Measurements from ENCODE around the gene RPL38.

- TF ChIP-seq, protein P1, sequence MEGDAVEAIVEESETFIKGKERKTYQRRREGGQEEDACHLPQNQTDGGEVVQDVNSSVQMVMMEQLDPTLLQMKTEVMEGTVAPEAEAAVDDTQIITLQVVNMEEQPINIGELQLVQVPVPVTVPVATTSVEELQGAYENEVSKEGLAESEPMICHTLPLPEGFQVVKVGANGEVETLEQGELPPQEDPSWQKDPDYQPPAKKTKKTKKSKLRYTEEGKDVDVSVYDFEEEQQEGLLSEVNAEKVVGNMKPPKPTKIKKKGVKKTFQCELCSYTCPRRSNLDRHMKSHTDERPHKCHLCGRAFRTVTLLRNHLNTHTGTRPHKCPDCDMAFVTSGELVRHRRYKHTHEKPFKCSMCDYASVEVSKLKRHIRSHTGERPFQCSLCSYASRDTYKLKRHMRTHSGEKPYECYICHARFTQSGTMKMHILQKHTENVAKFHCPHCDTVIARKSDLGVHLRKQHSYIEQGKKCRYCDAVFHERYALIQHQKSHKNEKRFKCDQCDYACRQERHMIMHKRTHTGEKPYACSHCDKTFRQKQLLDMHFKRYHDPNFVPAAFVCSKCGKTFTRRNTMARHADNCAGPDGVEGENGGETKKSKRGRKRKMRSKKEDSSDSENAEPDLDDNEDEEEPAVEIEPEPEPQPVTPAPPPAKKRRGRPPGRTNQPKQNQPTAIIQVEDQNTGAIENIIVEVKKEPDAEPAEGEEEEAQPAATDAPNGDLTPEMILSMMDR (IDR thresholded peaks at IDR 0.05) = no peak
- TF ChIP-seq POLR2A (IDR thresholded peaks at IDR 0.05) (no peak), POLR2AphosphoS5 (IDR thresholded peaks at IDR 0.05; ENCODE audit: insufficient read depth in 1 of 2, low read depth in 1 of 2) (no peak)
Observed at GRCh38 chr17:74170924-74171323, 32.6 kb upstream of the RPL38 start.
